GM12873 (cell line): ENCODE measurements around the gene SLC39A11.

Experiments used
- CTCF ChIP-seq: IDR thresholded peaks from 2 replicates; pipeline ENCODE4 v1.5.1; 2012; ENCODE audit warnings: low read depth, mild to moderate bottlenecking, moderate library complexity, low read length, control low read depth; ENCODE audit not compliant: insufficient read depth; ENCODE audit errors: missing control alignments

The SLC39A11 gene

GRCh38 chr17:72920513-72920912 is 172.0 kb downstream of the SLC39A11 start:
- no peak for TF ChIP-seq CTCF

GRCh38 chr17:72916991-72917390 is 175.5 kb downstream of the SLC39A11 start:
- no peak for TF ChIP-seq CTCF

- no peak for TF ChIP-seq CTCF
These were observed 176.8 kb downstream of the SLC39A11 start for GRCh38 chr17:72915625-72916081.

GRCh38 chr17:72913142-72913682 is 179.3 kb downstream of the SLC39A11 start:
- no peak for TF ChIP-seq CTCF

GRCh38 chr17:72906306-72906705 is 186.2 kb downstream of the SLC39A11 start:
- TF ChIP-seq CTCF, result no peak

GRCh38 chr17:72903522-72903921 is 189.0 kb downstream of the SLC39A11 start:
- TF ChIP-seq CTCF, result no peak

- no peak for TF ChIP-seq CTCF
These were observed 190.8 kb downstream of the SLC39A11 start for GRCh38 chr17:72901657-72902056.
